B cell (primary cell): ENCODE data around the gene RAD9A.

Experiments used
- CTCF ChIP-seq: fragments of 200-600 bp; IDR thresholded peaks from one replicate; pipeline ENCODE4 v1.8.0; 2022; ENCODE audit warnings: antibody characterized with exemption, mild to moderate bottlenecking
- EZH2 ChIP-seq: IDR thresholded peaks from 2 replicates; pipeline ENCODE4 v1.6.1; 2012; ENCODE audit warnings: borderline replicate concordance, low read depth, mild to moderate bottlenecking, moderate library complexity, low read length; ENCODE audit not compliant: insufficient read depth, poor library complexity, severe bottlenecking

- TF ChIP-seq CTCF (no peak), EZH2 (no peak)
Measured at GRCh38 chr11:67365736-67366444, 25.9 kb upstream of the RAD9A start.
